COR-L47 (cell line): Measurements from ENCODE around the gene VCP.

Source experiments
- DNase-seq: peaks from one replicate; lab custom pipeline; 2025; lab: John Stamatoyannopoulos, UW

VCP gene

DNA sequence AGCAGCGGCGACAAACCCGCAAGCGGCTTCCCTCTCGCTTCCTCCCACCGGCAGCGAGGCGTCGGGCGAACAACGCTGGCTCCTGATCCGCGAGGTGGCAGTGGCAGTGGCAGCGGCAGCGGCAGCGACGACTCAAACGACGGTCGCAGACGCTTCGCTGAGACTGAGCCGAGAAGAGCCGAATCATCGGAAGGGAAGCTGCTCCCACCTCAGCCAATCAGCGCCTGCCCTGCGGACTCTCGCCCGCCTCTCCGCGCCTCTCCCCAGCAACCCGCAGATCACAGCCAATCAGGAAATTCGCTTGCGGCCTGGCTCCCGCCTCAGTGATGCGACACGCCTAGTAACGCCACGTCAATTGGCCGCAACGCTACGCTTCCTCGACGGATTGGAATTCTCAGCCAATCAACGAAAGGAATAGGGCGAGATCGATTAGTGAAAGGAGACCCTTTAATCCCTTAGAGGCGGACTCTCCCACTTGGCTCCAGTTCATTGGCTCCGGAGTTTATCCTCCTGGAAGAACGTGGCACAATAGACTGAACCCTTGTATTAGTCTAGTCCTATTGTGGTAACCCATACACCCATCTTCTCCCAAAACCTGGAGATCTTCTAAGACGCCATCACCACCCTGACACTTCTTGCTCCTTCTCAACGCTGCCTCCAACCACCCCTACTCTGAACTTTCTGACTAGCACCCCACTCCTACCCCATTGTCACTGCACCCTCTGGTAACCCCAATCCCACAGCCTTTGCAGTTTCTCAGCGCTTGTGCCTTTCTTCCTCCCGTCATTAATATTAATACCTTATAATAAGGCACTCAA lies at the start of gene VCP:
Gene VCP, minus strand, starts transcription at position 165 of the 818 bp plus-strand sequence. CDS start 272 bp downstream, outside the sequence.
- peak; percentile 99 for DNase-seq

DNA sequence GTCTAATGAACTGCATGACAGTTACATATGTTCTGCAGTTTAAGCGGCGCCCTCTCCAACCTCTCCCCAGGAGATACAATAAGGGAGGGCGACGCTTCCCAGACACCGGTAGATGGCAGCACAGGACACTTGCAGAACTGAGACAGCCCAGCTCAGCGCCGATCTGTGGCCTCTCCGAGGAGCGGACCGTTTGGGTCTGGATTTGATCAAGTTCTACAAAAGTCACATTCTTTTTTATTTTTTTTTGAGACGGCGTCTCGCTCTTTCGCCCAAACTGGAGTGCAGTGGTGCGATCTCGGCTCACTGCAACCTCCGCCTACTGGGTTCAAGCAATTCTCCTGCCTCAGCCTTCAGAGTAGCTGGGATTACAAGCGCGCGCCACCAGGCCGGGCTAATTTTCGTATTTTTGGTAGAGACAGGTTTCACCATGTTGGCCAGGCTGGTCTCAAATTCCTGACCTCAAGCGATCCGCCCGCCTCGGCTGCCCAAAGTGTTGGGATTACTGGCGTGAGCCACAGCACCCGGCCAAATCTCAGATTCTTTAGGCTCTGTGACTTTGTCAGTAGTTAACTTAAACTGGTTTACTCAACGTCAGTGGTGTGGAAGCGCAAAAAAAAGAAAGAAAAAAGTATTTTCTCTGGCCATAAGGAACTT lies 44.6 kb upstream of the VCP start:
- DNase-seq = peak; percentile 85

DNA sequence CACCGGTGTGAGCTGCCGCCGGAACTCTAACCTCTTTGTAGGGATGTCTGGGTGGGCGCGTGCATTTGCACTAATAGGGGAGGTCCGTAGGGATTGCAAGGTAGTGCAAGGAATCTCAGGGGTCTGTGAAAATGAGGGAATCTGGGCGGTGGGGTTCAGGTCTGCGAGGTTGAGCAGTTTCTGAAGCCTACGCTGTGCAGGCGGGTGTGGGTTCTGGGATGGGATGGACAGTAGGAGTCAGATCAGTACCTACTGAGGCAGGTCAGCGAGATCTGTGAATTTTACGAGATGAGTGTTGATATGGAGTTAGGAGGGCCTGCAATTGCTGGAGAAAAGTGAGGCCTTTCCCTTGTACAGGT lies 44.1 kb upstream of the VCP start:
- DNase-seq = no peak

DNA sequence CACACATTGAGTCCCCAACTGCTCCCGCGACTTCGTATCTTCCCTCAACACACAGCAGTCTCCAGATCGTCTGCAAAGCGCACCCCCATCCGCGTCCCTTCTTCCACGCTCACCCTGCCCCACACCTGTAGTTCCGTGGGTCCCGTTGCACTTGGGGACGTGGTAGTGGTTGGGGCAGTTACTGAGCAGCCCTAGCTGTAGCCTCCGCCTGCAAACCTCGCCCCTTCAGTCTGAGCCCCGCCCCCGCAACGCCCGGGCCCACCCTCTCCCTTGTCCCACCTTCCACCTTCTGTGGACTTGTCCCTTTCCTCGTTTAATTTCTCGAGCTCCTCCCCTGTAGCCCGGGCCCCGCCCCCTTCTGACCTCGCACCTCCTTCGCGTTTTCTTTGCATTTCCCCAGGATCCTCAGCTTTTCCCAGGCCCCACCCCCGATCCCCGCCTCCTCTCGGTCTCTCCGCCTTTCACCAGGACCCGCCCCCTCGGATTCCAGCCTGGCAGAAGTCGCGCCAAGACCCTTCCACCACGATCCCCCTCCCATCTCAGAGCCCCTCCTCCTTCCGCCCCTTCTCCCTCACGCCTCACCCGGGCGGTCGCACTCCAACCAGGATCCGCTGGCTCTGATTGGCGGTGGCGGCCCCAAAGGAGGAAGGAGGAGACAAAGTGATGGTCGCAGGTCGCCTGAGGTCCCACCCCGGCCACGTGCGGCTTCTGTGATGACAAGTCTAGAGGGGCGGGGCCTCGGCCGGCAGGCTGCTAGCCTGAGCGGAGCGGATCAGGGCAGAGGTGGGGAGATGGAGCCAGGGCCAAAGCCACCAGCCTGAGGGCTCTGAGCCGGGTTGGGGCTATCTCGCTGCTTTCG lies 43.5 kb upstream of the VCP start, which contains the start of gene ATOSB:
Gene ATOSB, minus strand, starts transcription at position 183 of the 859 bp plus-strand sequence. CDS start 7,588 bp downstream, outside the sequence.
- DNase-seq = peak; percentile 91

DNA sequence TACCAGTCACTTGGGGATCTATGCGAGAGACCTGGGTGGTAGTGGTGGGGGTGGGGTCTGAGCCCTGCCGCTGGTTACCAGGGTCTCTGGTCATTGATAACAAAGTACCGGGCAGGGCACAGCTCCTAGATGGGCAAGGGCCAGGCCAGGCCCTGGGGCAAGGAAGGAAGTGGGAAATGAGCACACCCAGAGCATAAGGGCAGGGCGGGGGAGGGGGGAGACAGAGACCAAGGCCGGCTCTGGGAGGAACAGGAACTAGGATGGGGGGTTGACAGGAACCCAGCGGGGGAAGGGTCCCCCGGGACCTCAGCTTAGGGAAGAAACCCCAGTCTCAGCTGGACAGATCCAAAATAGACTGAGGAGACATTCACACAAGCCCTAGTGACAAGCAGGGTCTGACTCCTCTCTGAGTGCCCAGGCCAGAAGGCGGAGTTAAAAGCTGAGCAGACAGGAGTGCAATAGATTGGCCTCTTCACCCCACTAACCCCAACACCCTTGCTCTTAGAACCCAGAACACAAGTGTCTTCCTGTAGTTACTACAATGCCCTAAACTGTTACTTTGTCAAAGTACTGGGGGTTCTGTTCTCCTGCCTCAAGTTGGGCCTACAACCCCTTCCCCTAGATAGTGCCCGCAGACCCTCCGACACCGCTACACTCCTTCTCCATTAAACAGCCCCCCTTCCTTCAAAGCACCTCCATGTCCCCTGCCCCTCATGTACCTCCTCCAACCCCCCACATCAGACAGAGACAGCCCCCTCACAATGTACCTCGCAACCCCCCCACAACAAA lies 42.6 kb upstream of the VCP start:
- no peak for DNase-seq

DNA sequence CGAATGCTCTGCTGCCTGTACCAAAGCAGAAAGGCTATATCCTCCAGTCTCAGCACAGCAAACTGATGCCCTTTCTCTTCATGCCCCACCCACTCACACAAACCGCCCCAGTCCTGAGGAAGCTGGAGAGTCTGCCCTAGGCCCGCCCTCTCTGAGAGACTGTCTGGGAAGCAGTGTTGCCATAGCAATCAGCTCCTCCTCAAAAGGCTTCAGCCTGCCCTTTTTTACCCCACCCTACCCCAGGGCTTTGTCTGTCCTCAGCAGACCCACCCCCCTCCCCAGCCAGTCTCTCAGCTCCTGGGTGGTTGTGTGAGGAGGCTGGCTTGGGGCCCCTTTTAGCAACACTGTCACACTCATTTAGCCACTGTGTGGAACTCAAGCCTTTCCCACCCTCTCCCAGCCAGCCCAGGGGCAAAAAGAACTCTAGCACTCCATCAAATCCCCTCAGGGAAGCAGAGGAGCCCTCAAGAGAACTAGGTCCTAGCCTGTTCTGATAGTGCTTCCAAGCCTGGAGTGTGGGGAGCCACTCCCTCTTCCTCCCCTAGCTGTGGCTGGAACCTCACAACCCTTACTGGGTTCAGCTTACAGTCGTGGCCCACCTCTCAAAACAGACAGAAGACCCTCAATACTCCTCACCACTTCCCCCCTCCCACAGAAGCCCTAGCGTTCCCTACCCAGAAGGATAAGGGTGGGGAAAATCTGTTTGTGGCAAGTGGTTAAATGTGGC lies 41.9 kb upstream of the VCP start:
- DNase-seq = peak; percentile 94

DNA sequence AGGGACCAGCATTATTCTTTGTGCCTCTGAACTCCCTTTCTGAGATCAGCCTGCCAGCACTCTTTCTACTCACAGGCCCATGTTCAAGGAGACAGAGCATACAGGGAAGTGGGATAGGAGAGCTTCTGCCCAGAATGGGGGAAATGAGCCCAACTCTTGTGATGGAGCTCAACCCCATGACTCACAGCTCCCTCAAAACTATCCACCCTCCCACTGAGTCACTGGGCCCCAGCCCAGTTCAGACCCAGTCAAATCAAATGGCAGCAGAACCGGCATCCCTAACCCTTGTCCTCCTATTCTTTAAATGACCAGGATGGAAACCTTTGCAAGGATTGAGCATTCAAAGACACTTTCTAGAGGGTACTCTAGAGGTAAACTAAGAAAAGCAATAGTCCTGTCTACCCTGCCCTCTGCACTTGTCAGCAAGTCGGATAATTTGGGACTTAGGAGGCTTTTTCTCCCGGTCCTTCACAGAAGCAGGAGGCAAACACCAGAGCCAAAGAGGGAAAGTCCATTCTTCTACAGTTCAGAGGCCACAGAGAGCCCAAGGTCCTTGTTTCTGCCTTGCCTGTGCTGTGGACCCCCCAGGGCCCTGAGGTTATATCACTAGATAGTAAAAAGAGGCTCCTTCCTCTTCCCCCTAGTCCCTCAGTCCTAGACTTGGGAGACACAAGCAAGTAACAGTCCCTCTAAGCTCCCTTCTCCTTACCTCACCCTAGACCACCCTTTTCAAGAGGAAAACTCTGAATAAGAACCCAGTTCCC lies 40.0 kb upstream of the VCP start:
- no peak for DNase-seq

DNA sequence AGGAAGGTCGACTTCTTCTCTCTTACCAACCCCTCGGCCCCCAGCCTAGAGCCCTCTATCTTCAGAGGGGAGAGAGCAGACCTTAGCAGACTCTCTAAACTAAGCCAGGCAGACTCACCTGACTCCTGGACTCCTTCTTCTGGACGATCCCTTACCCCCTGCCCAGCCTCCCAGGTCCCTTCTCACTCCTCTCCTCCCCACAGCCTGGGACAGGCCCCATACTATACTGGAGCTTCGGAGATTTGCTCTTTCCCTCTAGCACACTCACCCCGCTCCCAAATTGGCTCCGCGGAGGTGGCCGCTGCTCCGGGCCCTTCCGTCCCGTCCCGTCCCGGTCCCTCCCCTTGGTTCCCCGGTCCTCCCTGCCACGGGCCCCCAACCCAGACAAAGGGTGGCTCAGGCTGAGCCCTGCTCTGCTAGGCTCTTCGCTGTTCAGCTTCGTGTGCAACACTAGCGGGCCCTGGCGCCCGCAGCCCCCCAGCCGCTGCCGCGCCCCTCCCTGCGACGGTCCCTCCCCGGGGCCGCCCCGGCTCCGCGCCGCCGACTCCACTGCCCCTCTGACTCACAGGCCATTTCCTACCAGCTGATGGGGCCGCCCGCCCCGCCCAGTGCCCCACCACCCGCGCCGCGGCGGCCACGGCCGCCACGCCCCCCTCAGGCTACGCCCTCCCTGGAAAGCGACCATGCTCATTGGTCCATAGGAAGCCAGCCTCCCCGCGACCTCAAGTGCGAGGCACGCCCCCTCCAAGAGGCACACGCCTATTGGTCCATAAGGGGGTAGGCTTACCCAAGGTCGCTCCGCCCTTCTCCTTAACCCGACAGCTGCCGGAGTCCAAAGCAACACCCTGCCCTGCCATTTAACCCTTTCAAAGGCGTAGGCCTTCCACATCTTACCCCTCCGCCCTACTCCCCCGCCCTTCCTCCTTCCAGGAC lies 38.8 kb upstream of the VCP start:
- DNase-seq = peak; percentile 98

DNA sequence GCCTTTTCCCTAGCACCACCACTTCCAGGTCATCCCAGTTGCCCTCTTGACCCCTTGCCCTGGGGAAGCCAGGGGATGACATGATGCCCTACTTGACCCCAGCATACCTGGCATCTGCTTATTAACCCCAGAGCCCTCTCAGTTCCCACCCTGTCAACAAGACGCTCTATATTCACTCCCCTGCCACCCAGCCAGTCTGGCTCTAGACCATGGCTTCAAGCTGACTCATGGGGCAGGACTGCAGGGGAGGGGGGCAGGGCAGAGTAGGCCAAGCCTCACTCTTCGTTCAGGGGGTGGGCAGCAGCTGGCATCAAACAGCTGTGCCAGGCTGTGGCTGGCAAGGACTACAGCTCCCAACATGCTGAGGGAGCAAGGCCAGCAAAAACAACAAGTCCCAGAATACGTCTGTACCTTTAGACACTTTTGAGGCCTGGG lies 37.9 kb upstream of the VCP start:
- DNase-seq = no peak

DNA sequence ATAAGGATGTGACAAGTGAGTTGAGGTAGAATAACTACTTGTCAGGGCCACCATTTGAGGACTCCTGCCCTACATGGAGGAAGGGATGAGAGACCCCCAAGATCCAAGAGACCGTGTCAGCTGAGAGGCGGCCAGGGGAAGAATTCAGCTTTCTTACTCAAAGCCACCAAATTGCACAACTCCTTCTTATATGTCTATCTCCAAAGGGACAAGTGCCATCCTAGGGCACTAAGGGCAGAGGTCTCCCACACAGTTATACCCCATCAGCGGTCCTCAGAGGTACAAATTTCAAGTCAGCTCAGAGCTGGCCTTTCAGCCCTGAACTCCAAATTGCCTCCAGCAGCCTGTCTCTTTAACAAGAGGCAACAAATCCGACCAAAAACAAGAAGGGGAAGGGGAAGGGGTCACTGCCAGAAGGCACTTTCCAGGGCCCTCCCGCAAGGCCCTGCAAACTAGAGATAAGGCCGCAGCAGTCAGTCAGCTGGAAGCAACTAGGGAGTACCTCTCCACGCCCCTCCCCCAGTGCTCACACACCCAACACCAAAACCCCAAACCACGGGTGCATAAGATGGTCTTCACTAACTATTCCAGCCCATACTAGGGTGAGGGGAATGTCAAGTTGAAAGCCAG lies 36.6 kb upstream of the VCP start:
- DNase-seq = no peak

DNA sequence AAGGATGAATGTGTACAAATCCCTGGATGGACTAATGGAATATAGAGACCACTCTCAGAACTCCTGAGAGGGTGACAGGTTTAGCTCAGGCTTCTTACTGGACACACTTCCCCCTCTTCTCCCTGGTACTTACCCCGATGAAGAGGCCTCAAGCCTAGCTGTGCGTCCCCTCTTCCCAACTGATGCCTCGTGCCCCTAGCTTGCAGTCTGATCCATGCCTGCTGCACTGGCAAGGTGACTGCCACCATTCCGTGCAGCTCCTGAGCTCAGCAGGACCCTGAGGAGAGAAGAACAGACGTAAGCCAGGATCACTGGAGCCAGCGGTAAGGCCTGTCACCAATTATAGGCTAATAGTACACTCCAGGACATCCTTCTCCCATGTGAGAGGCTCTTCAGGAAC lies 36.0 kb upstream of the VCP start:
- no peak for DNase-seq

DNA sequence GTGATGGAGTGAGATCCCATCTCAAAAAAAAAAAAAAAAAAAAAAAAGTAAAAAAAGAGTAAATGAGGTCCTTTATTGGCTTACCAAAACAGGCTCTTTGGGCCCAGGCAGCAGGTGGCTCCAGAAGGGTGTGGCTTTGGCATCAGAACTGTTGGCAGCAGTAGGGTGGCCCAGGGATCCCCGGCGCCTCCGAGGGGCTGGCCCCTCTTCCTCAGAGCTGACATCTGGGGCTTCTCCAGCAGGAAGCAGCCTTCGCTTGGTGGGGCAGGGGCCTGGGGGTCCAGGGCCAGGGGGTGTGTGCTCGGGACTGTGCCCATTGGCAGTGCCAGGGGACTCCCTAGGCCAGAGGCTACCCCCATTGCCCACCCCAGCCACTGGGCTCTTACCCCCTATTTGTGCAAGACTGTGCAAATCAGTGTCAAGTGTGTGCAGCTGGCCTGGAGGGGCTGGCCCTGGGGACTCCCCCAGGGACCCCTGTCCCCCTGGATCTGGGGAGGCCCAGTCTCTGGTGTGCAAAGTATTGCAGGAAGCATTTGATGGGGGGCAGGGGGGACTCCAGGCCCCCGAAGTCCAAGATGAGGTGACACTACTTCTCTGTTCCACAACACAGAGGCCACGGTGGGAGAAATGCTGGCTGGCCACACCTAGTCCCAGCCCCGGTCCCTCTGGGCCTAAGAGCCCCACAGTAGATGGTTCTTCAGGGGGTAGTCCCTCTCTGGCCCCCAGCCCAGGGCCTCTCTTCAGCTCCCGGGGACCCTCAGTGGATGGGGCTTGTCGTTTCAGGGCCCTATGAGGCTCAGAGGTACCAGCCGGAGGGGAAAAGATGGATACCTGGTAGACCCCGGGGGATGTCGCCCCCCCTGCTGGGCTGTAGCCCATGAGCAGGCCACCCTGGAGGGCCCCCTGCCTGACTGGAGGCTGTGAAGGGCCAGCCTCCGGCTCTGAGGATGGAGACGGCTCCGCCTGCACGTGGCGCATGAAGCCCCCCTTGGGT lies 35.2 kb upstream of the VCP start:
- DNase-seq = no peak

DNA sequence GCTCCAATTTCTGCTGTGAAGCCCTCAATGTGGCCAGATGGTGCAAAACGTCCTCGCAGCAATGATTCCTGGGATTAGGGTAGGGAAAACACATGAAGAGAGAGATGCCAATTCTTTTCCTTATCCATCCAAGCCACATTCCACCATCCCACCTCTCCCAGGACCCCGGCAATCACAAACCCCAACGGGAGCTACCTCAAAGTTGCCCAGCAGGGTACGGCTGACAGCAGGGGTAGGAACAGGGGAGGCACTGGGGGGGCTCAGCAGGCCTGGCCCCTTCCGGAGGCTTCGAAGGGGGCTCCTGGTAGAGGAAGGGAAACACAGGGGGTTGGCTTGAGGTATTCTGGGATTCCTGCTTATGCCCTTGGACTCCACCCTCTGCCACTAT lies 33.9 kb upstream of the VCP start:
- no peak for DNase-seq

DNA sequence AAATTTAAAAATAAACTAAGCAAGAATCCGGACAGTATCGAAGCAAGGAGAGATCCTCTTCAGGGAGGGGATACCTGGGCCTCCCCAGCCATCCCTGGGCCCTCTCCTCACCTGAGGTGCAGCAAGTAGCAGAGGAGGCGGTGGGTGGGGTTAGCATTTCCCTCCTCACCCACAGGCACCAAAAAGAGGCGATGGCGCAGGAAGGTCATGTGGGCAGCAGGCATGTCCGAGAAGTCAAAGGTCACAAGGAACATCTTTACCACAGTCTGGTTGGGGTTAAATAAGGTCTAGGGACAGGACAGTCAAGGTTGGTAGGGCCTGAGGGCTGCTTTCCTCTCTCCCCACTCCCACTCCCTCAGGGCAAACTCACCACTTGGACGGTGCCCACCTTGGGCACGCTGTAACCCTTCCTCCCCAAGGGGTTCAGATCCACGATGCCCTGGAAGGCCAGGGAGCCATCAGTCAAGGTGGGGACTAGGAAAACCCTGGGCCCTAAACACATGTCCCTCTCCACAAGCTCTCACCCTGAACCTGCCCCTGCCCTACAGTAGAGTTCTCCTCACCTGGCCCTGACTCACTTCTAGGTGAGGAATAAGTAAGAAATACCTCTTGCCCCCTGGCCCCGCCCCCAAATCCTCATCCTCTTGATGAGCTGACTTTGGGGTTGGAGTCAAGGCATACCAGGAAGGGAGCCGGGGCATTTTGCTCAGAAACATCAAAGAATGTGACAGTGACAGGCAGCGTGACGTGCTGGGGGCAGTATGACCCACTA lies 33.3 kb upstream of the VCP start:
- DNase-seq = no peak

DNA sequence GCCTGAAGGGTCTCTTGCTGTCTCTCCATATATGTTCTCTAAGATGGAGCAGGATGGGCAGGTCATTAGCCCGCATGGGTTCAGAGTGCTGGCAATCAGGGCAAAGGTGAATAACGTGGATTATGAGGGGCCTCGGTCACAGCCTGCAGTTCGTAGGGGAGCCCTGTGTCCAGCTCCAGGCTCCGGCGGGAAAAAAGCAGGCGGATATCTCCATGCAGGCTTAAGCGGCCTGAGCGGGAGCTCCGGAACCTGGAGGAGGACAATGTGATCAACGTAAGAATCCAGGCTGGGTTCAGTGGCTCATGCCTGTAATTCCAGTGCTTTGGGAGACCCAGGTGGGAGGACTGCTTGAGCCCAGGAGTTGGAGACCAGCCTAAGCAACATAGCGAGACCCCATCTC lies 32.7 kb upstream of the VCP start:
- no peak for DNase-seq

DNA sequence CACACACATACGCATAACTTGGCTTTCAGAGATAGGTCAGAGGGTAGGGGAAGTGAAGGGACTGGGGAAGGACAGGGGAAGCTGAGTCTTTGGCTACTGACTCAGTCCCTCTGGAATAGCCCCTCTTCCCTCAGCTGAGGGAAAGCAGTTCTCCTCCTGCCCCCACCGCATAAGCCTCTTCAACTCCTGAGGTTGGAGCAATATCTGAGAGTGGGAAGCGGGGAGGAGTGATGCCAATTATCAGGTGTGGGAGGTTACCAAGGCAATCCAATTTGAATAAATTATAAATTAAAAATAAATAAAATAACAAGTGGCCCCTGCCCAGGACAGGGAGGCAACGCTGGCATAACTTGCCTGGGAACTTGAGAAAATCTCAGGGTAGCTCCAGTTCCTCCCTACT lies 32.2 kb upstream of the VCP start:
- DNase-seq = no peak
